KBM-7 (cell line): ENCODE data around the gene KRAS.

ENCODE experiments used
- DNase-seq: peaks from one replicate; pipeline ENCODE4 v3.0.0-alpha.2; 2015
- in situ Hi-C: fragments of 300-500 bp; cut with MboI; formaldehyde crosslinking; loops from 2 replicates; pipeline ENCODE4 v1.14.3; 2020; ENCODE audit warnings: low sequenced_read_pairs, low pct_unique_long_range_greater_than_20kb, mixed read lengths

The KRAS gene

GRCh38 chr12:25257590-25258324 is 7.0 kb upstream of the KRAS start:
- no peak for DNase-seq
- in situ Hi-C loops: no loop called here

GRCh38 chr12:25256826-25257225 is 6.1 kb upstream of the KRAS start:
- DNase-seq: no peak
- in situ Hi-C loops: no loop called here

DNA sequence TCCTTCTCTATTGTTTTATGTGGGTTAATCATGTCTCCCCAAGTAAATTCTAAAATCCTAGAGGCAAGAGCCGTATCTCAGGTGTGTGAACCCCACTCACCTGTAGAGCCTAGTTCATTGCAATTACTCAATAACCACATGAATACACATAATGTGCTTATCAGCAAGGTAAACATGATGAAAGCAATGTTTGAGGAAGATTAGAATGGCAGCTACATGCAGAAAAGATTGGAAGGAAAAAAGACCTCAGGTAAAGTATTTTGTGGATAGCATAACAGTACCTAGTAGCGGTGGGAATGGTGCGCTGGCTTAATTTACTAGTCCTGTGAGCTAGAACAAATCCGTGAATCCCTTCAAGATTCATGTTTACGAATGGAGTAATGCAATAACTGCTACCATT is 5.3 kb upstream of the KRAS start:
- in situ Hi-C loops: no loop called here
- DNase-seq: no peak

DNA sequence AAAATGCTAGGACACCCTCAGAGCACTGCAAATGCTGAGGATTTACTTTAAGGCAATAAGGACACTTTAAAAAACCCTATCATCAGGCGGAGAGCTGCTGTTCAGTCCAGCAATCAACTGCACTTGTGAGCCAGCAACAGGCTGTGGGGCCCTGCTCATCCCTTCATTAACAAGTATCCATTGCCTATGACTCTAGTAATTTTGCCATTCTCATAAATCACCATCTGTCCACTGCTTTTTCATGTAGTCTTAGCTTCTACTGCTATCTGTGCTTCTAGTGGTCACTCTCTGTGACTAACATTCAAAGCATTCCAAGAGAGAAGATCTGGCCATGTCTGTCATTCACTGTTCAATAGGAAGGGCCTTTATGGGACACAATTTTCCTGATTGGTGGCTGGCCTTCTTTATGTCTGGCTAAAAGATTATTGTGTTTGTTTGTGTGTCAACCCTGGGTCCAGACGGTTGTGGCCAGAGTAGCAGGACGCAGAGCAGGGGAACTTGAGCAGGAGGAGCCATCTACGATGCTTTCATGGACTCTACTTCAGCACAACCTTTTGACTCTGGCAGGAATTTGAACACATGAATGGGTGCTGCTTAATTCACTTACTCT is 3.6 kb upstream of the KRAS start:
- DNase-seq: no peak
- in situ Hi-C loops: no loop called here

DNA sequence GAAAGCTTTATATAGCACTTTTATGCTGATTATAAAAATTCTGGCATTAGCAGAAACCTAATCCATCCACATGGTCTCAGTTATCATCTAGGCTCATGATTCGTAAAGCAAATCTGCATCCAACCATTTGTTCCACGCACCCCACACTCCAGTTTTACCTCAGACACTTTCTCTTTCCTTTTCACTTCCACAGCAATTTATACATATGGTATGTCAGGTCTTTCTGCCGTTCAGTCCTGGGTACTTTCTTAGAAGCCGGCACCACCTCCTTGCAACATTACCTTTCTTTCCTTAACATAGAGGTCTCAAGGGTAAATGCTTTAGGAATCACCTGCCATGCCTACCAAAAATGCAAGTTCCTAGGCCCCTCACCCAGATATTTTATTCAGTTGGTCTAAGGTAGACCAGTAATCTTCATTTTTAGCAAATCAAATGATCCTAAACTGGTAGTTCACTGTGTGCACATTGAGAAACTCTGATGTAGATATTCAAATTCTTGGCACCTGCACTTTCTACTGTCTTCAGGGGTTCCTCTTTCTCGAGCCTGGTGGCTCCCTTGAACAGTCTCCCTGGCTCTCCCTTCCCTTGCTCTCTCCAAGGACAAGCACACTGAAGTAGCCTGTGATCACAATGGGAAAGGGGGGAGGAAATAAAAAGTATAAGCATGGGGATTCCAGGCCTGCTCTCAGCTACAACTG is 2.8 kb upstream of the KRAS start:
- in situ Hi-C loops: no loop called here
- no peak for DNase-seq

DNA sequence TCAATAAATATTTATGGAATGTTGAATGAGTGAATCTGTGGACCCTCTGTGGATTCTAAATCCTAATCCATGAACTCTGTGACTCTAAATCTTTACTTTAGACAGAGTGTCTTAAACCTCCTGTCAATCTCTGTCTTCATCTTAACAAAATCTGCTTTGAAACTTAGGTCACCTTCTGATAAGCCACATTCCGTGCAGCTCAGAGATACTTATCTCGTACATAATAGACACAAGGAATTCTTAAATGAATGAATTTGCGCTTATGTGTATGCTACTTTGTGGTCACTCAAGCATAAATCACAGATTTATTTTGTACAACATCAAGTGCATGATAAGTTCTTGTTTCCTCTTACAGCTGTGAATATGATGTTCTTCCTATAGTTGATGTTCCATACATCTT is 2.2 kb upstream of the KRAS start:
- in situ Hi-C loops: no loop called here
- DNase-seq: no peak

DNA sequence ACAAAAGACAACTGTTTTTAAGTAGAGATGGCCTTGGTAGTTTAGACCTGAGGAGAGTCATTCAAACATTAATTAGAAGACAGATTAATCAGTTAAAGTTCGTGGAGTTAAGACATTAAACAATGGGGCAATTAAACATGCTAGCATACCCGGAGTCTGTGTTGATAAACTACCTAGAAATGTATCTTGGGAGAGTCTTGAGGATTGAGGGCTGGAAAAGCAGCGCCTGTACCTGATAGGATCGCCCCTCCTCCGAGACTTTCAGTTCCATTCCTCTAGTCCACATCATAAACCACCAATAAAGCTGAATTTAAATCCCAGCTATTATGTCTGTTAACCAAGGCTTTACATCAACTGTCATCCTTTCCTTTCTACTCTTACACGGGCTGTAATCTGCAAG is 1.0 kb upstream of the KRAS start:
- in situ Hi-C loops: no loop called here
- no peak for DNase-seq

DNA sequence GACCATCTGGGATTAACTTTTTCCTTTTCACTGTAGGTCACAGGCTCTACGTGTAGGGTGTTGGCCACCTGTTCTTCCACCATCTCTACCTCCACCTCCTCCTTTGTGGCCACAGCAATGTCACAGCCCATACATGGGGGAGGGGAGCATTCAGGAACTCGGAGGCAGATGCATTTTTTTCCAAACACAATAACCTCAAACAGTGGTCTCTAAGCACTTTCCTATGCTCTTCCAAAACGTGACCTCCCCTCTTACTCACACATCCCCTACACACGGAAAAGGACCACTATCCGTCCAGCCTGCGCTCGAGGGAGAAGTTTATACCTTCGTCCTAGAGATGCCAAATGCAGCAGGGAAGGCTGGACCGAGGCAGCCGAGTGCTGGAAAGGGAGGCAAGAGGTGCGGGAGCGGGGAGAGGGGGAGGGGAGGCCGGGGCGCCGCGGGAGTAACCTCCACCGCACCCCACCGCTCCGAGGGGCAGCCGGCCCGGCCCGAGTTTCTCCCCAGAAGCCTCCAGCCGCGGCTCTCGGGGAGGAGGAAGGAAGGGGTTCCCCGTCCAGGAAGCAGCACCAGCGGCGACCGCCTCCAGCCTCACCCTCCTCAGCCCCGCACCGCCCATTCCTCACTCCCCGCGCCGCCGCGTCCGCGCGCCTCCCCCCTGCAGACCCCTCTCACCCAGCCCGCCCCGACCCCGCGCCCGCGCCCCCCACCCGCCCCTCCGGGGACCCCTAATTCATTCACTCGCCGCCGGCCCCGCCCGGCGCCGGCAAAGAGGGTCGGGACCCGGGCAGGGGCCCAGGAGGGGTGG is 594 bp downstream of the KRAS start:
- peak; percentile 58 for DNase-seq
- in situ Hi-C loops: no loop called here

GRCh38 chr12:25248732-25249131 is 2.0 kb downstream of the KRAS start:
- no peak for DNase-seq
- in situ Hi-C loops: no loop called here

DNA sequence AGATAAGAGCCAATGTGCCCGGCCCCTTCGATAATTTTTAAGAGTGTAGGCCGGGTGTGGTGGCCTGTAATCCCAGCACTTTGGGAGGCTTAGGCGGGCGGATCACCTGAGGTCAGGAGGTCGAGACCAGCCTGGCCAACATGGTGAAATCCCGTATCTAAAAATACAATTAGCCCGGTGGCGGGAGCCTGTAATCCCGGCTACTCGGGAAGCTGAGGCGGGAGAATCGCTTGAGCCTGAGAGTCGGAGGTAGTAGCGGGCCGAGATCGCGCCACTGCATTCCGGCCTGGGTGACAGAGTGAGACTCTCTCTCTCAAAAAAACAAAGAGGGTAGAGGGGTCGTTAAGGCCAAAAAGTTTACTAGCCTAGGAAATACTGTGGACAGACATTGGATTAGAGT is 2.6 kb downstream of the KRAS start:
- DNase-seq: no peak
- in situ Hi-C loops: no loop called here

- in situ Hi-C loops: no loop called here
- no peak for DNase-seq
Measured at GRCh38 chr12:25245491-25245890, 5.2 kb downstream of the KRAS start.

GRCh38 chr12:25243680-25243990 is 7.1 kb downstream of the KRAS start:
- in situ Hi-C loops: no loop called here

GRCh38 chr12:25242981-25243679 is 7.6 kb downstream of the KRAS start:
- in situ Hi-C loops: no loop called here
- no peak for DNase-seq

More at GRCh38 chr12:25243680-25243990, 7.1 kb downstream of the KRAS start:
- no peak for DNase-seq

DNA sequence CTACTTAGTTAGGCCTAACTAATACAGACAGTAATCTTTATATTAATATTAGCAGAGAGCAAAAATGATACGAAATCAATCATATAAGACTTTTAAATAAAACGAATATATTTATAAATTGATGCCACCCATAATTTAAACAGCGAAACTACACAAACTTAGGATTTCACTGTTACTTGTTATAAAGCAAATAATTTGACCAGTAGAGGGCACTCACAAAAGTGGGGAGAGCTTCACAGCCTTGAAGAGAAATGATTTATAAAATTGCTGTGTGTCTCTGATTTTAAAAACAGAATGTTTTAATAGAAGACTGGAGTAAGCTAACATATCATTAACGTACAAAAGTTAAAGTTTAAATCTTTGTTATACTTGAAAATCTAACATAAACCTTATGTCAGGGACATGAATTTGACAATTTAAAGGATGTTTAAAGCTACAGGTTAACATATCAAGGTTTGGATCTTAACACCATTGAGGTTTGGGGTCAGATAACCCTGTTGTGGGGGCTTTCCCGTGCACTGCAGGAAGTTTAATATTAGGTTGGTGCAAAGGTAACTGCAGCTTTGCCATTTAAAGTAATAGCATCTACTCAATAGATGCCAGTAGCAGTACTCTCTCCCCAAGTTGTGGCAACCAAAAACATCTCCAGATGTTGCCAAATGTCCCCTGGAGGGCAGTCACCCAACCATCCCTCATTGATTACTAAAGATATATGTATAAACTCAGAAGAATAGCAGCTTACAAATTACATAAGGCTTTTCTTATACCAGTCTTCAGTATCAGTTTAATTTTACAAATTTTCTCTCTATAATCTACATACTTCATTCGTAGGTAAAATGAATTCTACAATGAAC is 9.3 kb downstream of the KRAS start:
- in situ Hi-C loops: no loop called here
- peak; percentile 42 for DNase-seq

DNA sequence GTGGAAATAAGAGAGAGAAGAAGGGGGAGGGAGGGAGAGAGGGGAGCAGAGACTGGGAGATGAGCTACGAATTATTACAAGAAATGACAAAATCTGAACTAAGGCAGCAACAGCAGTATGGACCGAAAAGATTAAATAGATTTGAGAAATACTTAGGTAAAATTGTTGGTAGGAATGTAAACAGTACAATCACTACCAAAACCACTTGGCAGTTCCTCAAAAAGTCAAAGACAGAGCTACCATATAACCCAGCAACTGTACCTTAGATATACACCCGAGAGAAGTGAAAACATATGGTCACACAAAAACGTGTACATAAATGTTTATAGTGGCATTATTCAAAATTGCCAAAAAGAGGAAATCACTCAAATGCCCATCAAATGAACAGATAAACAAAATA is 14.1 kb downstream of the KRAS start:
- in situ Hi-C loops: no loop called here
- DNase-seq: no peak

- no peak for DNase-seq
- in situ Hi-C loops: no loop called here
Measured at GRCh38 chr12:25236190-25236589, 14.5 kb downstream of the KRAS start.

DNA sequence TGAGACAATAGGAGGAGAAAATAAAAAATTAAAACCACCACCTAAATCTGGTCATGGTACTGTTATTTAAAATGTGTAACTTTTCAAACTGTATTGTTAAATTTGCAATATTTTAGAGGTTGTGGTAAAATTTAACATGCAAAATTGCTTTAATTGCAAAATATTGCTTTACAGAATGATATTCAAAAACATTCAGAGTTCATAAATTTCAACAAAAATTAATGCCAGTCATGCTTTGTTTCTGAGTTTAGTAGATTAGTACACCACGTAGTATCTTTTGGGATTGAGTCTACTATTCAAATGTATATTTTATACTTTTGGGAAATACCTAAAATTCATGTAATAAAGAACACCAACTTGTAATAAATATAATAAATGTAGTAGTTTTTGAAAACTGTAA is 37.4 kb downstream of the KRAS start:
- DNase-seq: no peak
- in situ Hi-C loops: no loop called here

DNA sequence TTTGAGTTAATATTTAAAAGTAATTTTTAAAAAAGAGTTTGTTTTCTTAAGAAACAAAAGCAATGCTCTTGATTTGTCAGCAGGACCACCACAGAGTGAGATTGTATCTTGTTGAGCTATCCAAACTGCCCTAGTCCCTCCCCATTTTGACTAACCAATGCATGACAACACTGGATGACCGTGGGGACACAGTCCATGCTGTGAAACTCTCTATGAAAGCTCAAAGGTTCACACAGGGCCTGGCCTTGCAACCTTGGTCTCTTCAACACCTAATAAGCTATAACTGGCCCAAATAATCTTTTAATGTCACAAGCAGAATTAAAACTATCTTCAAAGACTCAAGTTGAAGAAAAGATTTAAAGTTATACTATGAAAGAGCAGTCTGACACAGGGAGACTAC is 42.2 kb downstream of the KRAS start:
- no peak for DNase-seq
- in situ Hi-C loops: no loop called here

DNA sequence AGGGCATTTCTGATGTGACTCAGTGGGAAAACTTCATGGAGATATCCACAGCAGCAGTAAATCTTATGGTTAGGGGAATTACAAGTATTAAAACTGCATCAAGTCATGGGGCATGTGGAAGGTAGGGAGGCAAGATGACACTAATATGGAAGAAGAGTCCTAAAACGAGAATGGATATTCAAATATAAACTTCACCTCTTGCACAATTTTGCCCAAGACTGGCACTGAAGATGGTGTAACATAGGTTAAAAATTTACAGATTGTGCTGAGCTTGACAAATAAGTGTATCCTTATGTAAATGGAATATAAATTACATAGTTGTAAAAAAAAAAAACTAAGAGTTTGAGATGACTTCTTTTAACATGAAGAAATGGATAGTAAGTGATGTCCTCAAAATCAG is 42.9 kb downstream of the KRAS start:
- DNase-seq: no peak
- in situ Hi-C loops: no loop called here
